Stromal cell of bone marrow (primary cell): ENCODE data around the gene PRPF31.

ENCODE experiments used
- DNase-seq: peaks from one replicate; pipeline ENCODE4 v3.0.0-alpha.2; 2012; ENCODE audit warnings: low read depth

PRPF31 gene

GRCh38 chr19:54142166-54142780 is 26.7 kb downstream of the PRPF31 start:
- DNase-seq = no peak

- no peak for DNase-seq
These were observed 30.1 kb downstream of the PRPF31 start for GRCh38 chr19:54145541-54146158.

GRCh38 chr19:54147676-54148075 is 32.1 kb downstream of the PRPF31 start:
- no peak for DNase-seq

GRCh38 chr19:54148158-54148557 is 32.6 kb downstream of the PRPF31 start:
- DNase-seq = no peak

GRCh38 chr19:54149021-54149812 is 33.7 kb downstream of the PRPF31 start:
- DNase-seq = no peak

- DNase-seq = no peak
These were observed 35.9 kb downstream of the PRPF31 start for GRCh38 chr19:54151362-54152035.

GRCh38 chr19:54152267-54152666 is 36.7 kb downstream of the PRPF31 start:
- no peak for DNase-seq

- DNase-seq = no peak
These were observed 37.4 kb downstream of the PRPF31 start for GRCh38 chr19:54152878-54153524.

- DNase-seq = no peak
These were observed 38.3 kb downstream of the PRPF31 start for GRCh38 chr19:54153731-54154326.

GRCh38 chr19:54154603-54155345 is 39.2 kb downstream of the PRPF31 start:
- no peak for DNase-seq

- no peak for DNase-seq
These were observed 40.1 kb downstream of the PRPF31 start for GRCh38 chr19:54155694-54156093.

- no peak for DNase-seq
These were observed 40.9 kb downstream of the PRPF31 start for GRCh38 chr19:54156490-54156889.

GRCh38 chr19:54156953-54157352 is 41.4 kb downstream of the PRPF31 start:
- DNase-seq = no peak

GRCh38 chr19:54158812-54159351 is 43.3 kb downstream of the PRPF31 start:
- no peak for DNase-seq

GRCh38 chr19:54159352-54160181 is 44.0 kb downstream of the PRPF31 start, which contains the start of gene LENG1:
TSS of gene LENG1 (minus strand) at chr19:54159721. CDS start at chr19:54159695, 26 bp downstream.
- peak; percentile 100 for DNase-seq

GRCh38 chr19:54160182-54160811 is 44.7 kb downstream of the PRPF31 start:
- no peak for DNase-seq

- DNase-seq = no peak
These were observed 45.3 kb downstream of the PRPF31 start for GRCh38 chr19:54160854-54161253.

GRCh38 chr19:54162241-54162805 is 46.8 kb downstream of the PRPF31 start:
- DNase-seq = no peak

GRCh38 chr19:54162884-54163283 is 47.3 kb downstream of the PRPF31 start:
- DNase-seq = no peak
